ENCODE measurements around the gene EPB41L4A.

EPB41L4A gene

GRCh38 chr5:112303685-112304084 is 115.4 kb downstream of the EPB41L4A start:
- DNase-seq: no peak

- no peak for DNase-seq
Observed at GRCh38 chr5:112294126-112294525, 125.0 kb downstream of the EPB41L4A start.

- DNase-seq: no peak
Observed at GRCh38 chr5:112293587-112293986, 125.5 kb downstream of the EPB41L4A start.

DNA sequence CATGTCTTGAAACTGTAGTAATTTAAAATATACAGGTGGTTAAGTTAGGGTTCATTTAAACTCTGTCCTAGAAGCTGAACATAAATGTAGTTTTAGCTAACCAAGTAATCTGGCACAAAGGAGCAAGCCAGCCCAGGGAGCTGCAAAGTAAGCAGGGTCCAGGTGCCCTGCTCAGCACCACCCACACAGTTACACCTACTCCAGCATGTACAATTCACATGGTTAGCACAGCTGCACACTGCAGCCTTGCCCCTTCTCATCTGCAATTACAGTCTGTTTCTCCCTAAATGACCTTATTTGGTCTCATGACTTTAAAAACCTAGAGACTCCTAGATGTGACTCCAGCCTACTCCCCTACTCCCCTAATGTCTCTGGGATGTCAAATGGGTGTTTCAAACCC is 128.4 kb downstream of the EPB41L4A start:
- no peak for DNase-seq

DNA sequence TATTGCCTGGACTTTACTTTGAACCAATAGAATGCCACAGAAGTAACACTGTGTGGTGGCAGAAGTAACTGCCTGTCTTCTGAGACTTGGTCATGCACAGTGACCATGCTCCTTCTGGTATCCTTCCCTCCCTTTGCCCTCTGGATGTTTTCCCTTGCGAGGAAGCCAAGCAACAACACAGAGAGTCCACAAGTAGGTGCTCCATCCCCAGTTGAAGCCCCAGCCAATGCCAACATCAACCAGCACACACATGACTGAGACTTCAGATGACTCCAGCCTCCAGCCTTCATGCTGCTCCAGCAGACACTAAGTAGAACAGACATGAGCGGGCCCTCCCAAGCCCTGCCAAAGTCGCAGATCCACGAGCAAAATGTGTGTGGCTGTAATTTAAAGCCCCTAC is 129.6 kb downstream of the EPB41L4A start:
- no peak for DNase-seq

DNA sequence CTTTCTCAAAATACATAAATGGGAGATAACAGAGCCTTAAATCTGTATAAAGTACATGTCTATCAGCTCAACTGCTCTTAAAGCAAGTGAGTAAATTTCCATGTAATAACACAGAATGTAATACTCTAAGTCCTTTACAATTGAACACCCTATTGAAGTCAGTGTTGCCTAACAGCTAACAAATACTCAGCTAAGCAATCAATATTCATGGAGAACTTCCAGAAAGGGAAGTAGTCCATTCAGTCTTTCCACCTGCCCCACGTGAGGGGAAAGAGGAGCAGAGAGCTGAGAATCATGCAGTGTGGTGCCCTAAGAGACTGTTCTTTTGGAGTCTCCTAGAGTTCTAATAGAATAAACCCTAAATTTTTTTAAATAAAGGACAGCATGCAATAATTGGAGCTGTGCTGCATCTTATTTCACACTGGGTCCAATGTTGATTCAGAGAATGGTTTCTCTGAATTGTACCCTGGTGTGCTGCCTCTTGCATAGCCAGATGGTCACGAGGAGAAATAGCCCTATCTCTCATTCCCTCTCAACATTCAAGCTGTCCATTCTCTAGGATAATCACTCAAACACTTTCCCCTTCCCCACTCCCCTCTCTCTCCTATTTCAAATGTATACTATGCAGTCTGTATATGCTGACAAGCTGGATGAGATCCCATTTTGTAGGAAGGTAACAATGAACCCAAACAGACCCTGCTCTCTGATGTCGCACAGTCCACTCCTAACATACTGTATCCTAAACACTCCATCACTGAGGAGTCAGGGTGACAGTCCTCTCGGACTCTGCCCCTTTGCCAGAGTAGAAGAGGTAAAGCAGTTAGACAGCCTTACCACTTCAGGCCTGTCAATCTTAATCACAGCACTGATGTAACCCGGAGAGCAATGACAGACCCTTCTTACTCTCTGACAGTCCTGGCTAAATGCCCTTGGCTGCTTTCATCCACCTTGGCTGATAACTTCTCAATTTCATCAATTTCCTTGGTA is 134.8 kb downstream of the EPB41L4A start:
- DNase-seq: no peak

DNA sequence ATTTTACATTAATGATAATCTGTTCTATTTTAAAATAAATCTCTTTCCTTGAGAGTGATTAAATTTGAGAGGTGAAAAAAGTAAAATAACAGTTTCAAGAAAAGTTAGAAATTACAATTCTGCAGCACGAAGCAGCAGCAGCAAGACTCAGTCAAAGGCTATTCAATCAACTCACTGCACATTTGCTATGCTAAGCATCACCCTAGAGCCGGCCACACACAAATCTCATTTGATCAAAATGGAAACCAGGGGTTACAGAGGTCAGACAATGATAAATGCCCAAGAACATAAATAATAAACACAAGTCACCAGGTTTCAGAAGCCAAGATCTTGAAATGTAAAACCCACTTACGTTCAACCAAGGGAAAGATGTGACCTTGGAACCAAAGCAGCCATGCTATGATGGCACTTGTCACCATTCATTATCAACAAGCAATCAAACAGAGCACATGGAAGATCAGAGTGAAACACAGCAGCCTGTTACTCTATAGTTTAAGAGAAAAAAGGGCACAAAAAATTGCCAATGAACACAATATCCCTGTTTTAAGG is 136.0 kb downstream of the EPB41L4A start:
- DNase-seq: no peak

DNA sequence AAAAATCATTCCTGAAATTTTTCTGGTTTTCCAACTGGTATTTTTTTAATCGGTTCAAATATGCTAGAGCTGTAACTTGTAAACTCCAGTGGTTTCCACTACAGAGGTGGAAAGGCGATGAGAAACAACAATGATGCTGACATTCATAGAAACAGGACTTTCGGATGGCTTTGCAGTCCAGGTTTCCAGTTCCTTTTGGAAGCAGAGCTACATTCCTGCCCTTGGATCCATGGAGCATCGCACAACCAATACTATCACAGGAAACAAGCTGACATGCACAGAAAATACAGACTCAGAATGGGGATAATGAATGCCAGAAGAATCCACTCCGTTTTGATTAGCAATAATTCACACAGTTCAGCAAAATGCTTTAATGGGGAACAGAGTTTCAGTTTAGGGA is 140.0 kb downstream of the EPB41L4A start:
- DNase-seq: no peak

GRCh38 chr5:112276991-112277390 is 142.1 kb downstream of the EPB41L4A start:
- no peak for DNase-seq

GRCh38 chr5:112275671-112276070 is 143.4 kb downstream of the EPB41L4A start:
- no peak for DNase-seq

DNA sequence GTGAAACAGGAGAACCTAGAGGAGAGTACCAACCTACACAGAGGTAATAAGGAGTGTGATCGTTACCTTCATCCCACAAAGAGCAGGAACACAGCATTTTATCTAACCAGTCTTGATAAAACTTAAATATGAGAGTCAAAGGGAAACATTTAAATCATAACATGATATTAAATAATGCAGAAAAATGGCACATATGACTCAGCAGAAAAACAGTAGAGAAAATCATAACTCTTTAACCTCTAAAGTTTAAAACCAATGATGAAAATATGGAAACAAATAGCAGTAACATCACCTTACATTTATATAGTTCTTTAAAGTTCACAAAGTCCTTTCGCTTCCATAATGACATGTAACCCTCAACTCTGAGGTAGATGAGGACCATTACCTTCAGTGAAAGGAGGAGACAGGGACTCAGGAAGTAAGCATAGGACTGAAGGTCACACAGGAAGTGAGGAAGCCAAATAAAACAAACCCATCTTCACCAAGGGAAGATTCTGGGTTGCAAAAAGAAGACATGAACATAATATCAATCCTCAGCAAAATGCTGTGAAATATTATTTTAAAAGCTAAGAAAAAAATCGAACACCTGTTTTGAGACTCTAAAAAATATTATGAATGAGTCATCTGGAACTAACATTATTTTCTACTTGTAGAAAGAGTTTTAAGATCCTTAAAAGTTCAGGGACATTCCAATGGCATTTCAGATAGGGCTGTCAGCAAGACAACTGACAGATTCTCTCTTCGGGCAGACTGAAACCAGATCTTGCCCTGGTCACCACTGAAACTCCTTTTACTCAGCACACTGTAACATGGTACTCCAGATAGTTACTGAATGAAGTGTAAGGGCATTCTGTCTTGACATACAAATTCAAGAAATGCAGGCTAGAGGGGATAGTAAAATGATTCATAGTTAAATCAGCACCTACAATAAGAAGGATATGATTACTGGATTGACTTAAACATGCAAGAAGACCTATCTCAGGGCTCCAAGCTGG is 148.5 kb downstream of the EPB41L4A start:
- no peak for DNase-seq

DNA sequence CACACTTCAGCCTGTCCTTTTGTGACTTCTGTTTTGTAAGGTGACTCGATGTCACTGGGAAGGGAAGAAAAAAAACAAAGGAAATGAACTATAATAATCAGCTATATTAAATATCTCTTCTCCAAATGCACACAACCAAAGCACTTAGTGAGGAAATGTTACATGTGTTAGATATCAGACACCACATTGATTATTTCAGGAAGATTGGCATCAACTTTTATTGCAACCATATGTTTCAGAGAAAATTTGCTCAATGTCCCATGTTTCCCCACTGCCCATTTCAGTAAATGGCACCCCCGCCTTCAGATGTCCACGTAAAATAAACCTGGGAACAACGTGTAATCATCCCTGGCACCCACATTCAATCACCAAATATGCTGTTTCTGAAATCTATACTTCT is 151.8 kb downstream of the EPB41L4A start:
- DNase-seq: no peak

GRCh38 chr5:112264666-112265065 is 154.4 kb downstream of the EPB41L4A start:
- no peak for DNase-seq

- no peak for DNase-seq
Observed at GRCh38 chr5:112264151-112264550, 154.9 kb downstream of the EPB41L4A start.

GRCh38 chr5:112263469-112263868 is 155.6 kb downstream of the EPB41L4A start:
- no peak for DNase-seq

- DNase-seq: no peak
Observed at GRCh38 chr5:112258571-112258970, 160.5 kb downstream of the EPB41L4A start.

GRCh38 chr5:112257976-112258375 is 161.1 kb downstream of the EPB41L4A start:
- DNase-seq: no peak

- no peak for DNase-seq
Observed at GRCh38 chr5:112257005-112257404, 162.1 kb downstream of the EPB41L4A start.

GRCh38 chr5:112254303-112254702 is 164.8 kb downstream of the EPB41L4A start:
- no peak for DNase-seq

- DNase-seq: no peak
Observed at GRCh38 chr5:112253478-112254250, 165.4 kb downstream of the EPB41L4A start.

GRCh38 chr5:112250551-112250950 is 168.5 kb downstream of the EPB41L4A start:
- DNase-seq: no peak

GRCh38 chr5:112248623-112249022 is 170.5 kb downstream of the EPB41L4A start:
- DNase-seq: no peak
